B cell (primary cell): ENCODE data around the gene FOXN3.

Experiments used
- EZH2 ChIP-seq: IDR thresholded peaks from 2 replicates; pipeline ENCODE4 v1.6.1; 2012; ENCODE audit warnings: borderline replicate concordance, low read depth, mild to moderate bottlenecking, moderate library complexity, low read length; ENCODE audit not compliant: insufficient read depth, poor library complexity, severe bottlenecking
- TF ChIP-seq, protein P1 (sequence below): fragments of 200-600 bp; IDR thresholded peaks from one replicate; pipeline ENCODE4 v1.8.0; 2022; ENCODE audit warnings: antibody characterized with exemption, mild to moderate bottlenecking

GRCh38 chr14:89324501-89325298 lies 92.3 kb downstream of the FOXN3 start:
- TF ChIP-seq EZH2 = no peak
- TF ChIP-seq, protein P1, sequence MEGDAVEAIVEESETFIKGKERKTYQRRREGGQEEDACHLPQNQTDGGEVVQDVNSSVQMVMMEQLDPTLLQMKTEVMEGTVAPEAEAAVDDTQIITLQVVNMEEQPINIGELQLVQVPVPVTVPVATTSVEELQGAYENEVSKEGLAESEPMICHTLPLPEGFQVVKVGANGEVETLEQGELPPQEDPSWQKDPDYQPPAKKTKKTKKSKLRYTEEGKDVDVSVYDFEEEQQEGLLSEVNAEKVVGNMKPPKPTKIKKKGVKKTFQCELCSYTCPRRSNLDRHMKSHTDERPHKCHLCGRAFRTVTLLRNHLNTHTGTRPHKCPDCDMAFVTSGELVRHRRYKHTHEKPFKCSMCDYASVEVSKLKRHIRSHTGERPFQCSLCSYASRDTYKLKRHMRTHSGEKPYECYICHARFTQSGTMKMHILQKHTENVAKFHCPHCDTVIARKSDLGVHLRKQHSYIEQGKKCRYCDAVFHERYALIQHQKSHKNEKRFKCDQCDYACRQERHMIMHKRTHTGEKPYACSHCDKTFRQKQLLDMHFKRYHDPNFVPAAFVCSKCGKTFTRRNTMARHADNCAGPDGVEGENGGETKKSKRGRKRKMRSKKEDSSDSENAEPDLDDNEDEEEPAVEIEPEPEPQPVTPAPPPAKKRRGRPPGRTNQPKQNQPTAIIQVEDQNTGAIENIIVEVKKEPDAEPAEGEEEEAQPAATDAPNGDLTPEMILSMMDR = no peak
